Duodenal mucosa (tissue), 2 donors: ENCODE results near the gene CGNL1.
A peak's percentile ranks its signal among the peaks of the same experiment; 100 is the strongest.

ENCODE experiments used
- H3K27ac ChIP-seq: one replicate; pipeline ENCODE4 v1.7.0; 2013; ENCODE audit warnings: low read depth, low read length
- H3K27me3 ChIP-seq, 2 donors: one replicate each; pipeline ENCODE4 v1.7.0; 2013; ENCODE audit warnings: low read length in 2 of 2, control low read depth in 1 of 2; ENCODE audit not compliant: insufficient read depth in 2 of 2, control insufficient read depth in 1 of 2
- H3K36me3 ChIP-seq, 2 donors: one replicate each; pipeline ENCODE4 v1.7.0; 2013; ENCODE audit warnings: low read length in 2 of 2, control low read depth in 1 of 2; ENCODE audit not compliant: insufficient read depth in 2 of 2, control insufficient read depth in 1 of 2
- H3K4me1 ChIP-seq, 2 donors: one replicate each; pipeline ENCODE4 v1.7.0; 2013; ENCODE audit warnings: low read length in 2 of 2, control low read depth in 1 of 2; ENCODE audit not compliant: insufficient read depth in 2 of 2, control insufficient read depth in 1 of 2
- H3K4me3 ChIP-seq, 2 donors: one replicate each; pipeline ENCODE4 v1.7.0; 2013; ENCODE audit warnings: low read length in 2 of 2, low read depth in 1 of 2
- H3K9ac ChIP-seq, 2 donors: one replicate each; pipeline ENCODE4 v1.7.0; 2013; ENCODE audit warnings: low read length in 2 of 2, low read depth in 1 of 2
- H3K9me3 ChIP-seq, 2 donors: one replicate each; pipeline ENCODE4 v1.7.0; 2013; ENCODE audit warnings: low read length in 2 of 2, control low read depth in 1 of 2; ENCODE audit not compliant: control insufficient read depth in 1 of 2

The CGNL1 gene

GRCh38 chr15:57595011-57595866, 218.9 kb downstream of the CGNL1 start:
- Histone ChIP-seq H3K9me3 (no peaks in the 10 kb centered on the region), H3K27me3 (no peaks in the 10 kb centered on the region), H3K4me1 (peaks cover 50 to 77% of the 10 kb centered on the region in 2 donors), H3K9ac (no peak overlapping the region), H3K4me3 (peak overlapping the region in 1 of 2 donors; percentile 25), H3K27ac (no peak overlapping the region), H3K36me3 (no peaks in the 10 kb centered on the region)

- Histone ChIP-seq H3K27ac (no peak overlapping the region), H3K4me1 (peaks cover 43 to 77% of the 10 kb centered on the region in 2 donors), H3K9ac (no peak overlapping the region), H3K36me3 (no peaks in the 10 kb centered on the region), H3K4me3 (no peak overlapping the region), H3K9me3 (no peaks in the 10 kb centered on the region), H3K27me3 (no peaks in the 10 kb centered on the region)
These were observed 220.1 kb downstream of the CGNL1 start for GRCh38 chr15:57596301-57596855.

DNA sequence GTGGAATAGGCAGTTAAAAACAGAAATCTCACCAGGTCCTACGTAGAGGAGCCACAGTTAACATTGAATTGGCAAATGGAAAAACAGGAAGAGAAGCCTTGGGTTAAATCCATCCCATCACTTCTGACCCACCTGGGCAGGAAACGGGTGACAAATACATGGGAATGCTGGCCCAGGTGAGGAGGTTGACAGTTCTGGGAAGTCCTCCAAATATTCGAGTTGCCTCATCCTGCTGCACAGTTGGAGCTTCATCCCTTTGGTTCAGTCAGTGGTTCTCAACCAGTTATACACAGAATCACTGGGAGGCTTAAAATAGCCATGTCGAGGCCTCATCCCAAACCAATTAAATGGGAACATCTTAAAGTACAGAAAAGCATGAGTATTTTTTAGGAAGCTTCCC, 220.7 kb downstream of the CGNL1 start:
- no peak overlapping the region for H3K9ac ChIP-seq
- H3K9me3 ChIP-seq: no peaks in the 10 kb centered on the region
- H3K27ac ChIP-seq: no peak overlapping the region
- peaks cover 40 to 78% of the 10 kb centered on the region in 2 donors for H3K4me1 ChIP-seq
- H3K27me3 ChIP-seq: no peaks in the 10 kb centered on the region
- no peaks in the 10 kb centered on the region for H3K36me3 ChIP-seq
- no peak overlapping the region for H3K4me3 ChIP-seq

- Histone ChIP-seq H3K4me3 (no peak overlapping the region), H3K27ac (no peak overlapping the region), H3K9me3 (no peaks in the 10 kb centered on the region), H3K36me3 (no peaks in the 10 kb centered on the region), H3K27me3 (no peaks in the 10 kb centered on the region), H3K4me1 (peaks cover 40 to 78% of the 10 kb centered on the region in 2 donors), H3K9ac (no peak overlapping the region)
These were observed 221.1 kb downstream of the CGNL1 start for GRCh38 chr15:57597431-57597830.

DNA sequence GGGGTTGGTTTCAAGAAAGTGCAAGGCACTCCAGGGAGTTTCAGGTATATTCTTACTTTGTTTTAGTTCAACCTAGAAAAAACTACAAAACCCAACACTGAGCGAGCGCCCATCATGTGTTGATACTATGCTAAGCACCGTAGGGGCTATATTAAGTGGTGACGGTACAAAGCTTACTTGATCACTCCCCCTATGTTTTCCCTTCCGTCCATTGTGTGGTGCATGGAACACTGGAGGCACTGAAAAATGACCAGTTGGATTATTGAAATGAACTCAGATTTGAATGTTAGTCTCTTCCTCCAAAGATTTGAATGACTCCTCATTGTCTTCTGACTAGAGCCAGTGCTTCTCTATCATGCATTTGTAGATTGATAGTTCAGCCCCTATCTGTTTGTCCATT, 222.0 kb downstream of the CGNL1 start:
- Histone ChIP-seq H3K9ac (no peak overlapping the region), H3K9me3 (no peaks in the 10 kb centered on the region), H3K27ac (no peak overlapping the region), H3K4me3 (no peak overlapping the region), H3K27me3 (no peaks in the 10 kb centered on the region), H3K36me3 (no peaks in the 10 kb centered on the region), H3K4me1 (peaks cover 40 to 70% of the 10 kb centered on the region in 2 donors)

- H3K9ac ChIP-seq: peak overlapping the region in 1 of 2 donors; percentile 26
- H3K27me3 ChIP-seq: no peaks in the 10 kb centered on the region
- H3K4me3 ChIP-seq: peak overlapping the region; percentile 55 to 59
- peaks cover 0 to under 1% of the 10 kb centered on the region in 2 donors for H3K36me3 ChIP-seq
- H3K9me3 ChIP-seq: no peaks in the 10 kb centered on the region
- H3K27ac ChIP-seq: no peak overlapping the region
- peaks cover 40 to 63% of the 10 kb centered on the region in 2 donors for H3K4me1 ChIP-seq
These were observed 223.0 kb downstream of the CGNL1 start for GRCh38 chr15:57599296-57599810.

- H3K27ac ChIP-seq: no peak overlapping the region
- peak overlapping the region in 1 of 2 donors; percentile 3 for H3K9ac ChIP-seq
- H3K4me1 ChIP-seq: peaks cover 34 to 54% of the 10 kb centered on the region in 2 donors
- H3K4me3 ChIP-seq: peak overlapping the region; percentile 35 to 55
- H3K27me3 ChIP-seq: no peaks in the 10 kb centered on the region
- no peaks in the 10 kb centered on the region for H3K9me3 ChIP-seq
- H3K36me3 ChIP-seq: peaks cover 0 to 3% of the 10 kb centered on the region in 2 donors
These were observed 223.9 kb downstream of the CGNL1 start for GRCh38 chr15:57600197-57600596.
